Activated CD4-positive, CD25-positive, alpha-beta regulatory T cell treated with anti-CD3 and anti-CD28 coated beads, Interleukin-2, amount 50 U/mL, for 16 hours (primary cell): ENCODE results near the gene HOXA11.

Experiments used
- DNase-seq: peaks from one replicate; pipeline ENCODE4 v3.0.0-alpha.2; 2020; ENCODE audit warnings: low read depth, low spot score

HOXA11 gene

GRCh38 chr7:27158436-27159265 lies 26.4 kb downstream of the HOXA11 start:
- DNase-seq, result no peak

GRCh38 chr7:27157702-27158431 lies 27.2 kb downstream of the HOXA11 start:
- no peak for DNase-seq

GRCh38 chr7:27156916-27157701 lies 27.9 kb downstream of the HOXA11 start:
- DNase-seq, result no peak

GRCh38 chr7:27156508-27156898 lies 28.5 kb downstream of the HOXA11 start, which contains the start of gene HOXA7:
TSS of gene HOXA7 (minus strand) at chr7:27156675. CDS start at chr7:27156545, 130 bp downstream.
- no peak for DNase-seq

GRCh38 chr7:27155816-27156507 lies 29.1 kb downstream of the HOXA11 start:
- no peak for DNase-seq

DNA sequence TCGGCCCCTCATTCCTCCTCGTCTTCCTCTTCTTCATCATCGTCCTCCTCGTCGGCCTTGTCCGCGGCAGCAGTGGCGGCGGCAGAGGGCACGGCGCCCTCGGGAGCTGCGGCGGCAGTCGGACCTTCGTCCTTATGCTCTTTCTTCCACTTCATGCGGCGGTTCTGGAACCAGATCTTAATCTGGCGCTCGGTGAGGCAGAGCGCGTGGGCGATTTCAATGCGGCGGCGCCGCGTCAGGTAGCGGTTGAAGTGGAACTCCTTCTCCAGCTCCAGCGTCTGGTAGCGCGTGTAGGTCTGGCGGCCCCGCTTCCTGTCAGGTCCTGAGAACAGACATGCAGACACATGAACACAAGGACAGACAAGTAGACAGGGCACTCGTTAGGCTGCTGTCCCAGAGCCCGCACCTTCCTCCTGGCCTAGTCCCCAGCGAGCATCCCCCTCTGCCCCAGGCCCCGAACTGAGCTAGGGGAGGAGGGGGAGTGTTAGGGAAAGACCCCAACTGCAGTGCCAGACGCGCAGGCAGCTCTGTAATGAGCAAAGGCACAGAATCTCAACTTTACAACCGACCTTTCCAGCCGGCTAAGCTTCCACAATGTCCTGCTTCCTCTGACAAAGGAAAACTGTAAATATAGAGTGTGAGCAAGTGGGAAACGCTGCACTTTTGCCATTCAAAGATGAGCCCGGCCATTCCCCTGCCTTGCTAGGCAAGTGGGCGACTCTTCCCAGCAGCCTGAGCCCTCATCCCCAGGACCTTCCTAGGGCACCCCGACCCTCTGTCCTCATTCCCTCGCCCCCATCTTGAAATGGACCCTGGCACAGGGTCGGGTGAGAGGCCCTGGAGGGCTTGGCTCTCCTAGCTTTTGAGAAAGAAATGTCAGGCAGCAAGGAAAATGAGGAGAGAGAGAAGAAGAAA lies 29.9 kb downstream of the HOXA11 start:
- no peak for DNase-seq

DNA sequence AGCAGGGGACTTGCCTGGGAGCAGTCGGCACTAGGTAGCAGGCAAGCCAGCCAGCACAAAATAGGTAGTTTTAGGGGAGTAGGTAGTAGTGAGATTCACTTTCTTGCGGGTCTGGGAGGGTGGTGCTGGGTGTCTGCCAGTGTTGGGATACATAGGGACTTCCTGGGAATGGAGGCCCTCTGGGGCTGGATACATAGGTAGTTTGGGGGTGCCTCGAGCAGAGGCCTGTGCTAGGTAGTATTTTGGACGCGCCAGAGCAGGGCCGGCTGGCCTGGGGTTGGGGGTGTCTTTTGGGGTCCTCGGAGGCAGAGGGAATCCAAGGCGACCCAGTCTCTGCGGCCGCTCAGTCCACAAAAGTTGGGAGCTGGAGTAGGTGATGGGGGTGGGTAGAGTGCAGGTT lies 30.7 kb downstream of the HOXA11 start:
- no peak for DNase-seq

DNA sequence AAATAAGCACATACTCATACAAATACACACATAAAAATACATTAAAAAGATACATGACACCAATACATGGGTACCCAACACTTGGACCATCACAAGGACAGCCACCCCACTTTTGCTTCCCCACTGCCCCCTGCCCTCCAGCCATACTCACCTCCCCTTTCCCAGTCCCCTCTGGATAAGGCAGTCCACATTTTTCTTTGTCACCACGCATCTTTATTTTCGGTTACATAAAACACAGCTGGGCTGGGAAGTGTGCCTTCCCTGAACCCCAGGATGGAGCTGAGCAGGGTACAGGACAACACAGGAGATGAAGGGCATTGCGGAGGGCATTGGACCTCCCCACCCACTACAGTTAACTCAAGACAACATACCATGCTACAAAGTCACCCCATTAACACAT lies 31.5 kb downstream of the HOXA11 start:
- no peak for DNase-seq

- DNase-seq, result no peak
Measured at GRCh38 chr7:27152816-27153442, 32.1 kb downstream of the HOXA11 start.

GRCh38 chr7:27151931-27152815 lies 32.9 kb downstream of the HOXA11 start, which contains the start of gene HOXA3:
TSS of gene HOXA3 (minus strand) at chr7:27152583. CDS start at chr7:27110640, 41,943 bp downstream.
- no peak for DNase-seq

GRCh38 chr7:27151341-27151930 lies 33.6 kb downstream of the HOXA11 start:
- no peak for DNase-seq

GRCh38 chr7:27150568-27151340 lies 34.3 kb downstream of the HOXA11 start:
- no peak for DNase-seq

DNA sequence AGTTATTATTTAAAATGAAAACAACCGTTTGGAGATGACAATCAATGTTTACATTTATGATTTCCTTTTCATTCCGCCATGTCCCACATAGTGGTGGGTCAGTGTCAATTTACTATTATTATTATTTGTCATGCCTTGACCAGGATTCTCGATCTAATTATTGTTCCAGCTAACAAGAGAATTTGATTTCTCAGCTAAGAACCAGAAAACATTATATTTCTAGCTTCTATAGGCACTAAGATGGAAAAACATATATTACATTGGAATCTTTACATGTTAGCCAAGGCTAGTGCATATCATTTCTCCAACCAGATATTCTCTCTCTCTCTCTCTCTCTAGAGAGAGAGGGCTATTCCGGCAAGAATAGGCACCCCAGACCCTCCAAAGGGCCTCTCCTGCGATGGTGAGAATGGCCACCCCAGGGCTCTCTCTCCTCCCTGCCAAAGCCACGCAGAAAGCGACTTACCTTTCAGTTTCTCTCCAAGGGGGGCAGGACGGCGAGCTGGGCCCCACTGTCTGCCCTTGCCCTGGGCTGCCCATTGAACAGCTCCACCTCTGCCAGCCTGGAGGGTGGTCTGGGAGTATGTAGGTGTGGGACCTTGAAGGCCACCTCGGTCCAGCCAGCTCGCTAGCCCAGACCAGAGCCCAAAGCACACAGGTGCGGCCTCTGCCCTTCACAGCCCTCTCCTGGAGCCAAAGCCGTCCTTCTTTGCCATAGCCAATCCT lies 35.0 kb downstream of the HOXA11 start:
- DNase-seq, result no peak

DNA sequence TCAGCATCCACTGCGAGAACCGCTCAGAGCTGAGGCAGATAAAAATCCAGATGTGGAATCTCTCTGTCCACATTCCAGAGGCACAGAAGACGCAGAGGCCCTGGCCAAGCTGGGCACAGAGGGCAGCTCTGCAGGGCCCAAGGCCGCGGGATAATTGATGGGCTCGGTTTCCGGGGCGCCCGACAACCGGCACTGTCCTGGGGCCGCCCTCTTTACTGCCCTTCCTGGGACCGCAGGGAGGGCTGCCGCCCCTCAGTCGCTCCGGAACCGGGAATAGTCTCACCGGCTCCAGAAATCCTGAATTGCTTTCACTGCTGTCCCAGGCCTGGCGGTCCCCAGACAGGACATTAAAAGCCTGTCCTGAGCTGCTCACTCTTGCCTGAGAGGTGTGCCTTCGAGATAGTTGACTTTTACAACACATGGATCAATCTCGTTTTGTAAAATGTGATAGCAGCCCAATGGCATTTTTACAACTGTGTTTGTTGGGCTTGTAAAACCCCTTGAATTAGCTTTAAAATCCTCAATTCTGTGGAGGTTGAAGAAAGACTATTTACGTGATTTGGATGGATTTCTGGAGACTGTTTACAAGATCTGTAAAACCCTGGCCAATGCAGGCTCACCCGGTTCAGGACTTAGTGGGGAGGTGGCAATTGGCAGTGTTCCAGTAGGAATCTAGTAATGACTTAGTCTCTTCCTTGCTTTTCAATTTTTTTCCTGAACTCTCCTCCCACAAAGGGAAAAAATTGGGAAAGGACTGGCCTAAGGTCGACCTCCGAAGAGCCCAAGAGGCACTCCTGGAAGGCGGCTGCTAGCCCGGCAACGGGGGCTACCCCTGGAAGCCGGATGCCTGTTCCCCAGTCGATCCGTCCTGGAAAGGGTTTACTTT lies 36.0 kb downstream of the HOXA11 start:
- DNase-seq, result no peak

- no peak for DNase-seq
Measured at GRCh38 chr7:27148031-27148755, 36.8 kb downstream of the HOXA11 start.
